ENCODE measurements around the gene OR51F1. TPM values are rescaled to one million over a fixed set of nuclear protein-coding genes. Genes with fewer than 3 reads are reported as not detected.
"Not testable (repeated sequence)": the region's sequence is repeated elsewhere in the genome, so short reads cannot be mapped to it uniquely, and the experiment has no call there.

The OR51F1 gene
- total and polyA plus RNA-seq, 2 donors = not detected

DNA sequence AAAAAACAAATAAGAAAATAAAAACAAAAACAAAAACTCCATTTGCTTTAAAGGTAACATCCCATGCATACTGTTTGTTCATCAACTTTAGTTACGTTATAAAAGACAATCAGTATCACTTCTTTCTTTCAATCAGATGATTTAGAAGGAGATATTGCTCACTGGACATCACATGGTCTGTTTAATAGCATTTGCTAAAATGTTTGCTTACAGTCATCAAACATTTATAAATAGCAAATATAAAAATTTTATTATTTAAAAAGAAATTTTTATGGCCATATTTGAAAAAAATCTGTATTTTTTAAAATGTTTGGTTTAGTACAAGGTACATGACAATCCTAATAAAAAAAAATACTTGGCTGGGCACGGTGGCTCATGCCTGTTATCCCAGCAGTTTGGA, 42.6 kb downstream of the OR51F1 start:
- WGBS = 75% methylated on average over 2 of the region's 2 CpGs
- H3K27ac ChIP-seq (ENCODE audit: low read depth) = no peak overlapping the region

DNA sequence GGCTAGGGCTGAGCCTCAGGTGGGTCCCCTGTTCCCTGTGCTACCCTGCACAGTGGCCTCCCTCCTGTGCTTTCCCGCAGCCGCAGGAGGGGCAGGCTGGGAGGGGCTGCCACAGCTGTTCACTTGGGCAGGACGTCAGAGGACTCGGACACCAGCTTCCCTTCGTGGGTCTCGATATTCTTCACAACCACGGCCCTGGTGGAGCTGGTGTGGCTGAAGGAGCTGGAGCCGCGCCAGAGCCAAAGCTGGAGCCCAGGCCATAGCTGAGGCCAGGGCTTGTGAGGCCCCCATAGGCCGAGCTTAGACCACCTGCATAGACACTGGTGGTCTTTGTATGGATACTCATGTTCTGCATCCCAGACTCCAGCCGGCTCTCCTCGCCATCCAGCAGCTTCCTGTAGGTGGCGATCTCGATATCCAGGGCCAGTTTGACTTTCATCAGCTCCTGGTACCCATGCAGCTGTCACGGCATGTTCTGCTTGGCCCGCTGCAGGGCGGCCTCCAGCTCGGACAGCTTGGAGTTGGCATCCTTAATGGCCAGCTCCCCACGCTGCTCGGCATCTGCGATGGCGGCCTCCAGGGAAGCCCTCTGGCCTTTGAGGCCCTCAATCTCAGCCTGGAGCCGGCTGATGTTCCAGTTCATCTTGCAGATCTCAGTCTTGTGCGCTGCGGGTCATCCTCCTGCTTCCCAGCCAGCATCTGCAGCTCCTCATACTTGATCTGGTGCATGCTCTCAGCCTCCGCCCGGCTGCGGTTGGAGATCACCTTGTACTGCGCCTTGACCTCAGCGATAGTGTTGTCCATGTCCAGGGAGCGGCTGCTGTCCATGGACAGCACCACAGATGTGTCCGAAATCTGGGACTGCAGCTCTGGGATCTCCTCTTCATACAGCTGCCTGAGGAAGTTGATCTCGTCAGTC, 46.9 kb downstream of the OR51F1 start:
- WGBS = 89% methylated on average over 33 of the region's 33 CpGs
- not testable (repeated sequence) for DNase-seq (ENCODE audit: extremely low spot score); H3K4me1 ChIP-seq (ENCODE audit: insufficient read depth); H3K4me3 ChIP-seq (ENCODE audit: low read depth, low read length); H3K36me3 ChIP-seq (ENCODE audit: insufficient read depth); H3K27ac ChIP-seq (ENCODE audit: low read depth)

More for the DNA sequence above, 42.6 kb downstream of the OR51F1 start:
- Histone ChIP-seq H3K4me1 (ENCODE audit: insufficient read depth) (no peaks in the 10 kb centered on the region), H3K36me3 (ENCODE audit: insufficient read depth) (no peaks in the 10 kb centered on the region), H3K4me3 (ENCODE audit: low read depth, low read length) (no peak overlapping the region)
- no peak for DNase-seq (ENCODE audit: extremely low spot score)

Small RNAs within 50 kb of the gene (small RNA-seq; reads per million reads assigned to genes)
- gene RF00091 = not detected

Other genes with a start within 250 kb of the OR51F1 start
- not detected for gene OR52M1, start 224.7 kb downstream of the OR51F1 start, total RNA-seq
- gene OR52M1, start 224.7 kb downstream of the OR51F1 start, polyA plus RNA-seq = not detected
- gene OR52I2, start 188.2 kb downstream of the OR51F1 start, total RNA-seq = not detected
- gene OR52I2, start 188.2 kb downstream of the OR51F1 start, polyA plus RNA-seq = not detected
- not detected for gene OR52I1, start 175.9 kb downstream of the OR51F1 start, total RNA-seq
- not detected for gene OR52I1, start 175.9 kb downstream of the OR51F1 start, polyA plus RNA-seq
- 10.7 TPM for gene TRIM68, start 161.7 kb downstream of the OR51F1 start, total RNA-seq
- 10.9 TPM for gene TRIM68, start 161.7 kb downstream of the OR51F1 start, polyA plus RNA-seq
- gene OR51D1, start 132.5 kb downstream of the OR51F1 start, total RNA-seq = not detected
- gene OR51D1, start 132.5 kb downstream of the OR51F1 start, polyA plus RNA-seq = not detected
- 3.2 TPM for gene OR51E1, start 126.0 kb downstream of the OR51F1 start, total RNA-seq
- gene OR51E1, start 126.0 kb downstream of the OR51F1 start, polyA plus RNA-seq = 0.65 TPM
- 0.63 TPM for gene OR51E2, start 72.1 kb downstream of the OR51F1 start, total RNA-seq
- 0.63 TPM for gene OR51E2, start 72.1 kb downstream of the OR51F1 start, polyA plus RNA-seq
- gene MMP26, start 65.2 kb downstream of the OR51F1 start, total RNA-seq = not detected
- gene MMP26, start 65.2 kb downstream of the OR51F1 start, polyA plus RNA-seq = not detected
- gene OR52R1, start 34.4 kb upstream of the OR51F1 start, total RNA-seq = not detected
- gene OR52R1, start 34.4 kb upstream of the OR51F1 start, polyA plus RNA-seq = not detected
- gene OR51F2, start 51.4 kb upstream of the OR51F1 start, total RNA-seq = not detected
- gene OR51F2, start 51.4 kb upstream of the OR51F1 start, polyA plus RNA-seq = not detected
- not detected for gene OR51S1, start 79.3 kb upstream of the OR51F1 start, total RNA-seq
- gene OR51S1, start 79.3 kb upstream of the OR51F1 start, polyA plus RNA-seq = not detected
- gene OR51T1, start 112.0 kb upstream of the OR51F1 start, total RNA-seq = not detected
- not detected for gene OR51T1, start 112.0 kb upstream of the OR51F1 start, polyA plus RNA-seq
- not detected for gene OR51A7, start 133.8 kb upstream of the OR51F1 start, total RNA-seq
- not detected for gene OR51A7, start 133.8 kb upstream of the OR51F1 start, polyA plus RNA-seq
- not detected for gene OR51G2, start 149.4 kb upstream of the OR51F1 start, total RNA-seq
- gene OR51G2, start 149.4 kb upstream of the OR51F1 start, polyA plus RNA-seq = not detected
- not detected for gene OR51G1, start 154.4 kb upstream of the OR51F1 start, total RNA-seq
- not detected for gene OR51G1, start 154.4 kb upstream of the OR51F1 start, polyA plus RNA-seq
- not detected for gene OR51A4, start 177.7 kb upstream of the OR51F1 start, total RNA-seq
- not detected for gene OR51A4, start 177.7 kb upstream of the OR51F1 start, polyA plus RNA-seq
- gene OR51A2, start 185.8 kb upstream of the OR51F1 start, total RNA-seq = not detected
- not detected for gene OR51A2, start 185.8 kb upstream of the OR51F1 start, polyA plus RNA-seq
- gene OR51L1, start 224.9 kb upstream of the OR51F1 start, total RNA-seq = not detected
- not detected for gene OR51L1, start 224.9 kb upstream of the OR51F1 start, polyA plus RNA-seq